Ishikawa (cell line): Measurements from ENCODE around the gene RTN4RL2.

ENCODE experiments used
- CEBPB ChIP-seq: IDR thresholded peaks from 2 replicates; pipeline ENCODE4 v1.6.1; 2012
- CREB1 ChIP-seq: IDR thresholded peaks from 2 replicates; pipeline ENCODE4 v1.6.1; 2012; ENCODE audit warnings: low read depth
- EGR1 ChIP-seq: IDR thresholded peaks from 2 replicates; pipeline ENCODE4 v1.6.1; 2012
- EP300 ChIP-seq: IDR thresholded peaks from 2 replicates; pipeline ENCODE4 v1.6.1; 2012; ENCODE audit warnings: borderline replicate concordance
- FOXM1 ChIP-seq: IDR thresholded peaks from 2 replicates; pipeline ENCODE4 v1.6.1; 2012; ENCODE audit warnings: low read depth, borderline replicate concordance
- MAX ChIP-seq: IDR thresholded peaks from 2 replicates; pipeline ENCODE4 v1.6.1; 2012
- NFIC ChIP-seq: IDR thresholded peaks from 2 replicates; pipeline ENCODE4 v1.6.1; 2012
- RAD21 ChIP-seq: IDR thresholded peaks from 2 replicates; pipeline ENCODE4 v1.6.1; 2012; ENCODE audit warnings: low read depth
- REST ChIP-seq: IDR thresholded peaks from 2 replicates; pipeline ENCODE4 v1.6.1; 2012; ENCODE audit warnings: low read depth, mild to moderate bottlenecking
- TAF1 ChIP-seq: IDR thresholded peaks from 2 replicates; pipeline ENCODE4 v1.6.1; 2012; ENCODE audit warnings: low read depth, mild to moderate bottlenecking
- TCF12 ChIP-seq: IDR thresholded peaks from 2 replicates; pipeline ENCODE4 v1.6.1; 2012; ENCODE audit warnings: low read depth
- TEAD4 ChIP-seq: IDR thresholded peaks from 2 replicates; pipeline ENCODE4 v1.6.1; 2012
- USF1 ChIP-seq: IDR thresholded peaks from 2 replicates; pipeline ENCODE4 v1.6.1; 2012
- YY1 ChIP-seq: IDR thresholded peaks from 2 replicates; pipeline ENCODE4 v1.6.1; 2012; ENCODE audit warnings: low read depth
- ZBTB7A ChIP-seq: IDR thresholded peaks from 2 replicates; pipeline ENCODE4 v1.6.1; 2012; ENCODE audit warnings: low read depth

The RTN4RL2 gene

DNA sequence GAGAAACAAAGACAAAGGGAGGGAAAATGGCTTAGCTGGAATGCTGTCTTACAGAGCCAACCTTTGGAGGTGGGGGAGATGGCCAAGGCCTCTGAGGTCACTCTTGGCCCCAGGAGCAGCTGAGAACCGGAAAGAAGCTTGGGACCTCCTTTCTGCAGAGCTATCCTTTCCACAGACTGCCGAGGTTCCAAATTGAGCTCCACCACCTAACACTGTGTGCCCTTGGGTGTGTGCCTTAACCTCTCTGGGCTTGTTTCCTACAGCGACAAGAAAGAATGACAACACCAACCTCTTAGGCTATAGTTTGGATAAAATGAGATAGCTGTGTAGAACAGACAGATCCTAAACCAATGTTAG, 23.2 kb downstream of the RTN4RL2 start:
- no peak for TF ChIP-seq EP300
- no peak for TF ChIP-seq ZBTB7A
- no peak for TF ChIP-seq CEBPB
- no peak for TF ChIP-seq EGR1
- no peak for TF ChIP-seq FOXM1
- no peak for TF ChIP-seq REST
- no peak for TF ChIP-seq RAD21

GRCh38 chr11:57484141-57484710, 23.9 kb downstream of the RTN4RL2 start:
- TF ChIP-seq NFIC (no peak), TAF1 (no peak), REST (no peak)

DNA sequence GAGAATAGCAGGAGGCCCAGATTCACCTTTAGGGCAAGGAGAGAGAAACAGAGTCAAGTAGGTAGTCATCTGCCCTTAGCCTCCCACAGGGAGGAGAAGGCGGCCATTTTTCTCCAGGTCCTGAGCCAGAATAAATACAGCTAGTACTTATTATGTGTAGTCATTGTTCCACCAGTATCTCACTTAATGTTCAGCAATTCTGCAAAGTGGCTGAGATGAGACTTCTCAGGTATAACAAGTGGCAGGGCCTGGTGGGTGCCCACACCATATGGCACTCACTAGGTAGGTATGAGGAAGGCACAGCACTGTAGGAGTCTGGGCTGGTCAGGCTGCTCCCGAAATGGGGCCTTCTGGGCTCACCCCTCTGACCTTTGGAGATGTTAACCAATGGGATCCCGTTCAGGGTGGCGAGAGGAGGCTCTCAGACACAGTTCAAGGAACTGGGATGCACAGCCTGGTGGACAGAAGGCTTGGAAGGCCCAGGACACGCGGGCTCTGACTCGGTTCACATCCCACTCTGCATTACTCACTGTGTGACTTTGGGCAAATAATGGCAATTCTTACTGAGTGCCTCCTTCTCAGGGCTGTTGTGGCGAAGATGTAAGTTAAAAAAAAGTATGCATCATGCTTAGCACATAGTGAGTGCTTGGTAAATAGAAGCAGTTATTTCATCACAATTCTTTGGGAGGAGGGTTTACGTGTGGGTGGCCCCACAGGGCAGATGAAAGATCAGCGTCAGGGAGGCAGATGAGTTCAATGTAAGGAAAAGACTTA, 25.1 kb downstream of the RTN4RL2 start:
- TF ChIP-seq TEAD4 (no peak), ZBTB7A (no peak), EP300 (no peak), CEBPB (no peak)

GRCh38 chr11:57487021-57487778, 26.9 kb downstream of the RTN4RL2 start:
- TF ChIP-seq CREB1: no peak
- TF ChIP-seq MAX: no peak
- TF ChIP-seq TCF12: no peak
- TF ChIP-seq REST: no peak
- TF ChIP-seq YY1: no peak
- TF ChIP-seq TEAD4: no peak
- no peak for TF ChIP-seq RAD21
- no peak for TF ChIP-seq EGR1
- TF ChIP-seq CEBPB: no peak
- no peak for TF ChIP-seq TAF1
- TF ChIP-seq USF1: no peak
- TF ChIP-seq ZBTB7A: no peak
- TF ChIP-seq EP300: no peak
- no peak for TF ChIP-seq FOXM1
- no peak for TF ChIP-seq NFIC

- TF ChIP-seq NFIC (no peak), EP300 (no peak), YY1 (no peak), MAX (no peak), EGR1 (no peak), RAD21 (no peak), USF1 (no peak), CREB1 (no peak), REST (no peak)
These were observed 27.8 kb downstream of the RTN4RL2 start for GRCh38 chr11:57487920-57488659.
